NCI-H510A (cell line): Measurements from ENCODE around the gene MAU2.
"Not testable (repeated sequence)": the region's sequence is repeated elsewhere in the genome, so short reads cannot be mapped to it uniquely, and the experiment has no call there.

Experiments used
- DNase-seq: peaks from one replicate; lab custom pipeline; 2025; lab: John Stamatoyannopoulos, UW

MAU2 gene

GRCh38 chr19:19347401-19348110 is 26.9 kb downstream of the MAU2 start:
- no peak for DNase-seq

- DNase-seq = no peak
Measured at GRCh38 chr19:19348266-19348665, 27.6 kb downstream of the MAU2 start.

GRCh38 chr19:19349365-19349764 is 28.7 kb downstream of the MAU2 start:
- no peak for DNase-seq

GRCh38 chr19:19350756-19351155 is 30.1 kb downstream of the MAU2 start:
- not testable (repeated sequence) for DNase-seq

- DNase-seq = no peak
Measured at GRCh38 chr19:19352823-19353222, 32.2 kb downstream of the MAU2 start.

- DNase-seq = no peak
Measured at GRCh38 chr19:19354007-19354406, 33.4 kb downstream of the MAU2 start.

GRCh38 chr19:19354932-19355331 is 34.3 kb downstream of the MAU2 start:
- DNase-seq = no peak

- DNase-seq = no peak
Measured at GRCh38 chr19:19355606-19356139, 35.0 kb downstream of the MAU2 start.

GRCh38 chr19:19356500-19356899 is 35.9 kb downstream of the MAU2 start:
- DNase-seq = no peak

- no peak for DNase-seq
Measured at GRCh38 chr19:19356901-19357566, 36.4 kb downstream of the MAU2 start.

GRCh38 chr19:19361075-19361594 is 40.5 kb downstream of the MAU2 start:
- DNase-seq = peak; percentile 25

GRCh38 chr19:19362075-19362474 is 41.4 kb downstream of the MAU2 start:
- DNase-seq = no peak

GRCh38 chr19:19366434-19367396 is 46.1 kb downstream of the MAU2 start:
- DNase-seq = peak; percentile 67

GRCh38 chr19:19368087-19368486 is 47.5 kb downstream of the MAU2 start:
- DNase-seq = no peak

GRCh38 chr19:19371059-19371458 is 50.4 kb downstream of the MAU2 start:
- DNase-seq = no peak

- peak; percentile 40 for DNase-seq
Measured at GRCh38 chr19:19372656-19373416, 52.2 kb downstream of the MAU2 start.

- no peak for DNase-seq
Measured at GRCh38 chr19:19379527-19379926, 58.9 kb downstream of the MAU2 start.

- not testable (repeated sequence) for DNase-seq
Measured at GRCh38 chr19:19380316-19380715, 59.7 kb downstream of the MAU2 start.

- DNase-seq = no peak
Measured at GRCh38 chr19:19381007-19381926, 60.6 kb downstream of the MAU2 start.

- DNase-seq = no peak
Measured at GRCh38 chr19:19382118-19382517, 61.5 kb downstream of the MAU2 start.
